ENCODE data around the gene EPS8L3. TPM values are rescaled to one million over a fixed set of nuclear protein-coding genes. Genes with fewer than 3 reads are reported as not detected.

Gene EPS8L3
- total RNA-seq, 1 donor, result not detected

- TF ChIP-seq CTCF (IDR thresholded peaks at IDR 0.05; ENCODE audit: insufficient read depth, low read length), result no peak
- H3K4me3 ChIP-seq (ENCODE audit: low read depth, low read length), result no peak overlapping the region
- DNase-seq (ENCODE audit: low read depth), result peak; percentile 79
Measured at GRCh38 chr1:109719337-109719837, 44.3 kb downstream of the EPS8L3 start.

- no peak for DNase-seq (ENCODE audit: low read depth)
Measured at GRCh38 chr1:109718495-109718894, 45.2 kb downstream of the EPS8L3 start.

GRCh38 chr1:109717729-109718128 lies 46.0 kb downstream of the EPS8L3 start:
- no peak for DNase-seq (ENCODE audit: low read depth)
- H3K4me3 ChIP-seq (ENCODE audit: low read depth, low read length), result no peak overlapping the region
- TF ChIP-seq CTCF (IDR thresholded peaks at IDR 0.05; ENCODE audit: insufficient read depth, low read length), result no peak

More at GRCh38 chr1:109718495-109718894, 45.2 kb downstream of the EPS8L3 start:
- no peak for TF ChIP-seq CTCF (IDR thresholded peaks at IDR 0.05; ENCODE audit: insufficient read depth, low read length)
- no peak overlapping the region for H3K4me3 ChIP-seq (ENCODE audit: low read depth, low read length)

GRCh38 chr1:109716570-109717090 lies 47.1 kb downstream of the EPS8L3 start:
- no peak overlapping the region for H3K4me3 ChIP-seq (ENCODE audit: low read depth, low read length)
- TF ChIP-seq CTCF (IDR thresholded peaks at IDR 0.05; ENCODE audit: insufficient read depth, low read length), result no peak
- DNase-seq (ENCODE audit: low read depth), result peak; percentile 27

GRCh38 chr1:109716121-109716520 lies 47.6 kb downstream of the EPS8L3 start:
- no peak overlapping the region for H3K4me3 ChIP-seq (ENCODE audit: low read depth, low read length)
- no peak for DNase-seq (ENCODE audit: low read depth)
- TF ChIP-seq CTCF (IDR thresholded peaks at IDR 0.05; ENCODE audit: insufficient read depth, low read length), result no peak

GRCh38 chr1:109714661-109715372 lies 48.9 kb downstream of the EPS8L3 start:
- H3K4me3 ChIP-seq (ENCODE audit: low read depth, low read length), result no peak overlapping the region
- DNase-seq (ENCODE audit: low read depth), result no peak
- TF ChIP-seq CTCF (IDR thresholded peaks at IDR 0.05; ENCODE audit: insufficient read depth, low read length), result no peak

Data from fibroblast of the aortic adventitia (primary cell).